Testis (tissue), 3 donors: ENCODE results near the gene RNF212. TPM values are rescaled to one million over a fixed set of nuclear protein-coding genes. Genes with fewer than 3 reads are reported as not detected.

Experiments
- DNase-seq: peaks from one replicate; pipeline ENCODE4 v3.0.0-alpha.2; 2019
- H3K27ac ChIP-seq, 2 donors: fragments of 200-600 bp; sonication (generic); one replicate each; pipeline ENCODE4 v1.5.1; 2019
- H3K27me3 ChIP-seq: fragments of 200-600 bp; sonication (generic); one replicate; pipeline ENCODE4 v1.5.1; 2019
- H3K36me3 ChIP-seq: fragments of 200-600 bp; sonication (generic); one replicate; pipeline ENCODE4 v1.5.1; 2017; ENCODE audit warnings: low read depth; ENCODE audit errors: missing control alignments
- H3K4me1 ChIP-seq: fragments of 200-600 bp; sonication (generic); one replicate; pipeline ENCODE4 v1.5.1; 2019
- H3K4me3 ChIP-seq, 2 donors: fragments of 200-600 bp; sonication (generic); one replicate each; pipeline ENCODE4 v1.5.1; 2017 to 2019
- H3K9me3 ChIP-seq: fragments of 200-600 bp; sonication (generic); one replicate; pipeline ENCODE4 v1.5.1; 2017
- POLR2A ChIP-seq: fragments of 450-650 bp; IDR thresholded peaks from one replicate; pipeline ENCODE4 v1.6.1; 2017; ENCODE audit warnings: antibody characterized with exemption, mild to moderate bottlenecking, moderate library complexity
- WGBS, 2 donors: methylation state at CpG; one replicate each; pipeline ENCODE4 v1.1.5; 2018; 5-methylcytosine and 5-hydroxymethylcytosine counted together
- intact Hi-C: fragments of 100-400 bp; cut with DNase I; formaldehyde crosslinking; loops from one replicate; pipeline ENCODE4 v1.15.1; 2023; ENCODE audit warnings: low total_unique reads
- polyA plus RNA-seq: library from polyadenylated mRNA; stranded (reverse); fragments of 350-450 nt; fragmentation: Illumina TruSeq; extraction: RNeasy Lipid Tissue Mini Kit (QIAGEN cat#74804); gene quantifications from one replicate; pipeline ENCODE4 v1.2.3, GENCODE V29; 2014; ENCODE audit warnings: low read depth, low replicate concordance; ENCODE audit not compliant: insufficient read depth
- total RNA-seq, 2 donors: library from RNA; depleted of rRNA; stranded (reverse); fragments of >200 nt; gene quantifications; one replicate each; pipeline ENCODE4 v1.2.3, GENCODE V29; 2016
- TF ChIP-seq, protein P1 (sequence below), 3 experiments: fragments of 450-650 bp in 2 of 3; fragments of 200-600 bp in 1 of 3; sonication (generic) in 1 of 3; IDR thresholded peaks; one replicate each; pipeline ENCODE4 v1.5.1; 2016 to 2019; ENCODE audit warnings: antibody characterized with exemption in 3 of 3, mild to moderate bottlenecking in 2 of 3, moderate library complexity in 1 of 3

Gene RNF212
- total and polyA plus RNA-seq, 3 donors from 2014 or later = 21.0 to 40.3 (median 33.6) TPM

GRCh38 chr4:1077711-1078477 lies 35.5 kb downstream of the RNF212 start:
- DNase-seq = no peak
- intact Hi-C loops = no loop called here
- Histone ChIP-seq H3K9me3 (no peaks in the 10 kb centered on the region), H3K4me1 (no peaks in the 10 kb centered on the region), H3K36me3 (no peaks in the 10 kb centered on the region), H3K4me3 (no peak overlapping the region), H3K27me3 (no peaks in the 10 kb centered on the region), H3K27ac (no peak overlapping the region)
- 92 to 93% methylated on average over 22 to 27 of the region's 27 CpGs for WGBS, 2 donors
- no peak for TF ChIP-seq POLR2A
- TF ChIP-seq, protein P1, sequence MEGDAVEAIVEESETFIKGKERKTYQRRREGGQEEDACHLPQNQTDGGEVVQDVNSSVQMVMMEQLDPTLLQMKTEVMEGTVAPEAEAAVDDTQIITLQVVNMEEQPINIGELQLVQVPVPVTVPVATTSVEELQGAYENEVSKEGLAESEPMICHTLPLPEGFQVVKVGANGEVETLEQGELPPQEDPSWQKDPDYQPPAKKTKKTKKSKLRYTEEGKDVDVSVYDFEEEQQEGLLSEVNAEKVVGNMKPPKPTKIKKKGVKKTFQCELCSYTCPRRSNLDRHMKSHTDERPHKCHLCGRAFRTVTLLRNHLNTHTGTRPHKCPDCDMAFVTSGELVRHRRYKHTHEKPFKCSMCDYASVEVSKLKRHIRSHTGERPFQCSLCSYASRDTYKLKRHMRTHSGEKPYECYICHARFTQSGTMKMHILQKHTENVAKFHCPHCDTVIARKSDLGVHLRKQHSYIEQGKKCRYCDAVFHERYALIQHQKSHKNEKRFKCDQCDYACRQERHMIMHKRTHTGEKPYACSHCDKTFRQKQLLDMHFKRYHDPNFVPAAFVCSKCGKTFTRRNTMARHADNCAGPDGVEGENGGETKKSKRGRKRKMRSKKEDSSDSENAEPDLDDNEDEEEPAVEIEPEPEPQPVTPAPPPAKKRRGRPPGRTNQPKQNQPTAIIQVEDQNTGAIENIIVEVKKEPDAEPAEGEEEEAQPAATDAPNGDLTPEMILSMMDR (IDR thresholded peaks at IDR 0.05) = no peak

DNA sequence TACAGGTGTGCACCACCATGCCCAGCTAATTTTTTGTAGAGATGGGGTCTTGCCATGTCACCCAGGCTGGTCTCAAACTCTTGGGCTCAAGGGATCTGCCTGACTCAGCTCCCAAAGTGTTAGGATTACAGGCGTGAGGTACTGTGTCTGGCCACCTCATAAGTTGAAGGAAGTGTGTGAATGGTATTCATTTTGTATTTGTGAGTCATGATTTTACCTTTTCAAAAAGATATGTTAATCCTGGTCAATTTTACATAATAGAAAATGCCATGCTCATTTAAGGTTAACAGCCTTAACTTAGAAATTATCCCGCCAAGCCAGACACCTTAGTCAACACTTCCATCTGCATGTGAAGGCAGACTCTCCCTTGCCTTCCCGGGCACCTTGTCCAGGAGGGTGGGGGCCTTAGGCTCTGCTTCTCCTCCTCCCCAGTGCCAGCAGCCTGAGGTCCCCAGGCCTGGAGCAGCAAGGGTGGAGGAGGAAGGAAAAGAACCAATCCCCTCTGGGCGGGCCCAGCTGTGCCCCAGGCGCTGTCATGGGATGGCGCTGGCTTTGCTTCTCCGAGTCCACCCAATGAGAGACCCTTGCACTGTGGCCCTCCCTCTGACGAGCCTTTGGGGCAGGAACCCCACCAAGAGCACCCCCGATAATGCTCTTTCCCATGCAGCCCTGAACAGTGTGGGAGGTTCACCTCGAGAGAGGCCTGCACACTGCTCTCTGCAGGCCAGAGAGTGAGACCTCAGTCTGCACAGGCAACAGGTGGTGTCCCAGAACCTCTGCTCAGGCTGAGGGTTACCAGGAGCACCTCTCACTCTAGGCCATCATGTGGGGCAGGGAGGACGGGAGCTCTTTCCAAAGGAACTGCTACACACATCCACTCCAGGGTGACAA lies 37.3 kb downstream of the RNF212 start:
- no peak for TF ChIP-seq POLR2A
- TF ChIP-seq, protein P1 (IDR thresholded peaks at IDR 0.05) = no peak
- H3K9me3 ChIP-seq = no peaks in the 10 kb centered on the region
- no peak overlapping the region for H3K27ac ChIP-seq
- H3K36me3 ChIP-seq = no peaks in the 10 kb centered on the region
- H3K4me3 ChIP-seq = no peak overlapping the region
- no peak for DNase-seq
- H3K4me1 ChIP-seq = no peaks in the 10 kb centered on the region
- no peaks in the 10 kb centered on the region for H3K27me3 ChIP-seq
- intact Hi-C loops = no loop called here
- WGBS, 2 donors = 79 to 84% methylated on average over 5 to 11 of the region's 11 CpGs

GRCh38 chr4:1075225-1075624 lies 38.1 kb downstream of the RNF212 start:
- no peaks in the 10 kb centered on the region for H3K9me3 ChIP-seq
- no peaks in the 10 kb centered on the region for H3K4me1 ChIP-seq
- WGBS, 2 donors = 75 to 89% methylated on average over 7 of the region's 7 CpGs
- H3K27me3 ChIP-seq = no peaks in the 10 kb centered on the region
- TF ChIP-seq, protein P1 (IDR thresholded peaks at IDR 0.05) = no peak
- no peak for TF ChIP-seq POLR2A
- no peak overlapping the region for H3K27ac ChIP-seq
- H3K4me3 ChIP-seq = no peak overlapping the region
- no peak for DNase-seq
- no peaks in the 10 kb centered on the region for H3K36me3 ChIP-seq
- intact Hi-C loops = no loop called here

DNA sequence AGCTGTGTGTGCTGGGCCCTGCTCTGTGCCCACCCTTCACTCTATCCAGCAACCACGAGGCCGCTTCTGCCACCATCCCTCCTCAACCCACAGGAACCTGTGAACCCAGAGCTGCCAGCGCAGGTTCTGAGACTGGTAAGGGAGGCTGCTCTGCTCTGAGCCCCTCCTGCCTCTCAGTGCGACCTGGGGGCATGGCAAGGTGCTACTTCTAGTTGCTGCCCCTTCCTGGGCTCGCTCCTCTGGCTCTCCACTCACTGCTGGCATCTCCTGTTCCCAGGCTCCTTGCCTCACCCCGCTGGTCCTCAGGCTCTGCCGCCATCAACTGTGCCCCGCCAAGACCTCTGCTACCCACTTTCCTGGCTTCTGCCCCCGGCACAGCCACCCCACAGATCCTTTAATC lies 39.3 kb downstream of the RNF212 start:
- H3K36me3 ChIP-seq = no peaks in the 10 kb centered on the region
- no peaks in the 10 kb centered on the region for H3K27me3 ChIP-seq
- no peaks in the 10 kb centered on the region for H3K4me1 ChIP-seq
- no peaks in the 10 kb centered on the region for H3K9me3 ChIP-seq
- 89 to 94% methylated on average over 9 of the region's 9 CpGs for WGBS, 2 donors
- no peak for DNase-seq
- TF ChIP-seq, protein P1 (IDR thresholded peaks at IDR 0.05) = no peak
- no peak for TF ChIP-seq POLR2A
- intact Hi-C loops = no loop called here
- H3K4me3 ChIP-seq = no peak overlapping the region
- no peak overlapping the region for H3K27ac ChIP-seq
